H1 (cell line): ENCODE measurements around the gene LIFR. TPM values are rescaled to one million over a fixed set of nuclear protein-coding genes. Genes with fewer than 3 reads are reported as not detected.

Experiments
- CTCF ChIA-PET: fragments of 300-600 bp; sonication (Branson Sonifier 250); formaldehyde crosslinking; loops from one replicate; lab custom pipeline; 2021; ENCODE audit not compliant: partially characterized antibody; lab: Charles Lee
- POLR2A ChIA-PET: fragments of 300-600 bp; sonication (Branson Sonifier 250); formaldehyde crosslinking; loops from one replicate; lab custom pipeline; 2021; ENCODE audit warnings: inconsistent platforms; ENCODE audit not compliant: partially characterized antibody; lab: Charles Lee
- DNase-seq, 2 experiments: peaks; one replicate each; pipeline versions ENCODE4 v3.0.0 to v3.0.0-alpha.2; 2010 to 2022; ENCODE audit warnings: low spot score in 2 of 2, low read depth in 1 of 2, mixed read lengths in 1 of 2
- FAIRE-seq: peaks from 2 replicates; lab custom pipeline; 2011; peaks lifted over from hg19 to GRCh38; lab: Jason Lieb, UNC
- H2AFZ ChIP-seq: 2 replicates; pipeline ENCODE4 v1.8.1; 2012; ENCODE audit warnings: low read length, inconsistent platforms
- H2AK5ac ChIP-seq: 2 replicates; pipeline ENCODE4 v1.6.1; 2013; ENCODE audit warnings: low read depth, low read length
- H2BK120ac ChIP-seq: replicated peaks from 2 replicates; pipeline ENCODE3; 2013; ENCODE audit warnings: low read depth, low read length, inconsistent platforms
- H2BK12ac ChIP-seq: 2 replicates; pipeline ENCODE4 v1.6.1; 2013; ENCODE audit warnings: low read depth, low read length
- H2BK15ac ChIP-seq: 2 replicates; pipeline ENCODE4 v1.6.1; 2013; ENCODE audit warnings: low read length
- H2BK20ac ChIP-seq: 2 replicates; pipeline ENCODE4 v1.6.1; 2013; ENCODE audit warnings: low read length
- H2BK5ac ChIP-seq: 2 replicates; pipeline ENCODE4 v1.6.1; 2013; ENCODE audit warnings: low read depth, low read length
- H3K14ac ChIP-seq: 2 replicates; pipeline ENCODE4 v1.6.1; 2013; ENCODE audit warnings: inconsistent platforms; ENCODE audit not compliant: insufficient read length
- H3K18ac ChIP-seq: 2 replicates; pipeline ENCODE4 v1.6.1; 2013; ENCODE audit warnings: low read length; ENCODE audit errors: extremely low read depth
- H3K23ac ChIP-seq: 2 replicates; pipeline ENCODE4 v1.6.1; 2013; ENCODE audit warnings: inconsistent platforms; ENCODE audit not compliant: insufficient read length
- H3K23me2 ChIP-seq: 2 replicates; pipeline ENCODE4 v1.6.1; 2013; ENCODE audit warnings: low read depth, low read length
- H3K27ac ChIP-seq: 2 replicates; pipeline ENCODE4 v1.6.1; 2011; ENCODE audit warnings: low read depth, low read length, inconsistent platforms
- H3K27me3 ChIP-seq, 4 experiments: replicated peaks in 1 of 4; 1 replicate in 1 of 4; 2 replicates in 3 of 4; pipeline versions ENCODE4 v1.6.1 to v1.8.1; 2011 to 2013; ENCODE audit warnings: low read length in 3 of 4, mild to moderate bottlenecking in 3 of 4, inconsistent platforms in 2 of 4, mixed read lengths in 2 of 4, moderate library complexity in 1 of 4; ENCODE audit not compliant: control insufficient read depth in 3 of 4, insufficient read depth in 3 of 4; ENCODE audit errors: extremely low read depth in 1 of 4
- H3K36me3 ChIP-seq, 4 experiments: 2 replicates each; pipeline versions ENCODE4 v1.6.1 to v1.8.1; 2011 to 2013; ENCODE audit warnings: mild to moderate bottlenecking in 4 of 4, low read length in 3 of 4, moderate library complexity in 2 of 4, control low read depth in 1 of 4, inconsistent platforms in 1 of 4; ENCODE audit not compliant: insufficient read depth in 4 of 4, control insufficient read depth in 2 of 4
- H3K4ac ChIP-seq: replicated peaks from 2 replicates; pipeline ENCODE3; 2013; ENCODE audit warnings: low read length, low read depth, mixed read lengths, inconsistent platforms; ENCODE audit not compliant: insufficient read length
- H3K4me1 ChIP-seq, 4 experiments: replicated peaks in 1 of 4; 1 replicate in 1 of 4; 2 replicates in 3 of 4; pipeline versions ENCODE4 v1.6.1 to v1.8.1; 2011 to 2013; ENCODE audit warnings: low read length in 3 of 4, inconsistent platforms in 2 of 4, mixed read lengths in 1 of 4; ENCODE audit not compliant: insufficient read depth in 4 of 4, control insufficient read depth in 3 of 4
- H3K4me2 ChIP-seq, 2 experiments: 2 replicates each; pipeline versions ENCODE4 v1.6.1 to v1.8.1; 2011 to 2013; ENCODE audit warnings: low read depth in 2 of 2, low read length in 2 of 2, control low read depth in 1 of 2, inconsistent platforms in 1 of 2, mild to moderate bottlenecking in 1 of 2; ENCODE audit not compliant: insufficient read depth in 1 of 2
- H3K4me3 ChIP-seq, 4 experiments: fragments of 200-600, 300-600 bp in 1 of 4; sonication (generic), shearing (Covaris generic), sonication (Bioruptor Twin) in 1 of 4; 2 replicates each; pipeline versions ENCODE4 v1.5.1 to v1.8.1; 2011 to 2016; ENCODE audit warnings: low read length in 4 of 4, low read depth in 3 of 4, control low read depth in 2 of 4, inconsistent platforms in 2 of 4, mild to moderate bottlenecking in 2 of 4, mixed read lengths in 1 of 4, moderate library complexity in 1 of 4; ENCODE audit not compliant: insufficient read depth in 2 of 4; ENCODE audit errors: extremely low read depth in 1 of 4
- H3K56ac ChIP-seq: replicated peaks from 2 replicates; pipeline ENCODE3; 2013; ENCODE audit warnings: low read depth, mild to moderate bottlenecking, mixed read lengths, low read length, inconsistent platforms; ENCODE audit not compliant: insufficient read length
- H3K79me1 ChIP-seq: 2 replicates; pipeline ENCODE4 v1.6.1; 2013; ENCODE audit warnings: low read depth, low read length, control low read depth
- H3K79me2 ChIP-seq, 2 experiments: 2 replicates each; pipeline versions ENCODE4 v1.6.1 to v1.8.1; 2012 to 2013; ENCODE audit warnings: low read length in 2 of 2, mild to moderate bottlenecking in 2 of 2, inconsistent platforms in 1 of 2; ENCODE audit not compliant: insufficient read depth in 2 of 2, control insufficient read depth in 1 of 2
- H3K9ac ChIP-seq, 4 experiments: replicated peaks in 1 of 4; 1 replicate in 1 of 4; 2 replicates in 3 of 4; pipeline versions ENCODE4 v1.6.1 to v1.8.1; 2011 to 2013; ENCODE audit warnings: low read depth in 3 of 4, low read length in 3 of 4, control low read depth in 2 of 4, mild to moderate bottlenecking in 2 of 4, moderate library complexity in 2 of 4, inconsistent platforms in 1 of 4; ENCODE audit errors: extremely low read depth in 1 of 4
- H3K9me3 ChIP-seq, 2 experiments: 2 replicates each; pipeline versions ENCODE4 v1.6.1 to v1.8.1; 2012 to 2013; ENCODE audit warnings: mild to moderate bottlenecking in 2 of 2, moderate library complexity in 2 of 2, control low read depth in 1 of 2, inconsistent platforms in 1 of 2, low read depth in 1 of 2, low read length in 1 of 2, mixed read lengths in 1 of 2; ENCODE audit not compliant: insufficient read depth in 2 of 2
- H4K20me1 ChIP-seq, 2 experiments: replicated peaks in 1 of 2; 2 replicates each; pipeline versions ENCODE3 to v1.8.1; 2011 to 2013; ENCODE audit warnings: inconsistent platforms in 2 of 2, low read length in 2 of 2, mild to moderate bottlenecking in 1 of 2; ENCODE audit not compliant: insufficient read depth in 2 of 2, control insufficient read depth in 1 of 2
- H4K5ac ChIP-seq: 2 replicates; pipeline ENCODE4 v1.6.1; 2013; ENCODE audit warnings: low read length, low read depth, mixed read lengths, inconsistent platforms; ENCODE audit not compliant: insufficient read length
- H4K8ac ChIP-seq: 2 replicates; pipeline ENCODE4 v1.8.0; 2013; ENCODE audit warnings: mild to moderate bottlenecking, moderate library complexity, low read length, inconsistent platforms; ENCODE audit not compliant: insufficient read depth; ENCODE audit errors: extremely low read depth
- H4K91ac ChIP-seq: replicated peaks from 2 replicates; pipeline ENCODE3; 2013; ENCODE audit warnings: low read length, mixed read lengths, inconsistent platforms; ENCODE audit not compliant: insufficient read length
- BACH1 ChIP-seq: IDR thresholded peaks from 2 replicates; pipeline ENCODE4 v1.6.1; 2012; ENCODE audit warnings: low read length, improper control_type of control experiment
- BCL11A ChIP-seq, 2 experiments: IDR thresholded peaks; one replicate each; pipeline ENCODE4 v1.6.1; 2011; ENCODE audit warnings: low read depth in 2 of 2, low read length in 2 of 2, mild to moderate bottlenecking in 2 of 2
- CEBPB ChIP-seq: IDR thresholded peaks from 2 replicates; pipeline ENCODE4 v1.6.1; 2012; ENCODE audit warnings: low read depth, low read length
- CHD2 ChIP-seq: IDR thresholded peaks from 2 replicates; pipeline ENCODE4 v1.6.1; 2012; ENCODE audit warnings: low read length, improper control_type of control experiment
- KDM1A ChIP-seq: fragments of 200-600, 300-600 bp; sonication (generic); IDR thresholded peaks from 2 replicates; pipeline ENCODE4 v1.7.1; 2016; ENCODE audit warnings: mild to moderate bottlenecking, low read length, borderline replicate concordance
- PHF8 ChIP-seq: fragments of 200-600 bp; sonication (generic); conservative IDR thresholded peaks from 2 replicates; pipeline ENCODE4 v1.7.1; 2012; ENCODE audit warnings: low read depth, mild to moderate bottlenecking, inconsistent platforms, low read length, moderate library complexity
- SP2 ChIP-seq: IDR thresholded peaks from 2 replicates; pipeline ENCODE4 v1.6.1; 2012; ENCODE audit warnings: mild to moderate bottlenecking, low read length, inconsistent platforms
- TAF7 ChIP-seq: optimal IDR thresholded peaks from 2 replicates; pipeline ENCODE3; 2011; ENCODE audit warnings: low read depth, mild to moderate bottlenecking, inconsistent platforms, low read length, moderate library complexity, borderline replicate concordance
- TBP ChIP-seq: IDR thresholded peaks from 2 replicates; pipeline ENCODE4 v1.6.1; 2011; ENCODE audit warnings: low read depth, low read length, improper control_type of control experiment
- YY1 ChIP-seq: IDR thresholded peaks from 2 replicates; pipeline ENCODE4 v1.6.1; 2011; ENCODE audit warnings: low read depth, mild to moderate bottlenecking, low read length
- WGBS, 2 experiments: shearing (Covaris generic) in 1 of 2; methylation state at CpG; one replicate each; pipeline versions ENCODE4 v1.1.6 to v1.1.7; 2013 to 2015; ENCODE audit warnings: low lambda C conversion rate in 2 of 2, mixed read lengths in 2 of 2, inconsistent platforms in 1 of 2, low coverage in 1 of 2, missing lambda C conversion rate in 1 of 2; ENCODE audit not compliant: insufficient replicate concordance in 2 of 2, insufficient coverage in 1 of 2, insufficient read length in 1 of 2; ENCODE audit errors: extremely low coverage in 1 of 2, missing lambda C conversion rate in 1 of 2; 5-methylcytosine and 5-hydroxymethylcytosine counted together
- polyA plus RNA-seq, 7 experiments: library from polyadenylated mRNA; depleted of rRNA in 3 of 7; stranded (reverse) in 5 of 7; unstranded in 2 of 7; fragments of >200 nt in 5 of 7; fragments of 200-250 nt in 2 of 7; gene quantifications; 1 replicate in 5 of 7; 2 replicates in 1 of 7; 4 replicates in 1 of 7; pipeline versions ENCODE4 v1.2.1 to v1.2.3, GENCODE V29; 2011 to 2013; ENCODE audit warnings: missing spikeins in 2 of 7, mixed read lengths in 2 of 7
- total RNA-seq: library from RNA; stranded (reverse); fragmentation: NEBNext Ultra II Directional; extraction: Animal tissue kit (Norgen Biotek cat#: 25700); gene quantifications from 2 replicates; pipeline ENCODE4 v1.2.1, GENCODE V29; 2021

LIFR gene
- total and polyA plus RNA-seq, 2 of the 8 experiments (the other 6 are each of a cell fraction or from before 2014, with no cell fraction given) = 2.0 to 18.9 TPM

GRCh38 chr5:38595132-38595745, 38.8 kb upstream of the LIFR start:
- H3K4me3 ChIP-seq = no peak overlapping the region
- no peaks in the 10 kb centered on the region for H3K79me2 ChIP-seq
- H4K8ac ChIP-seq = no peak overlapping the region
- no peak overlapping the region for H3K4ac ChIP-seq
- FAIRE-seq (no peak), DNase-seq (no peak)
- H3K23ac ChIP-seq = no peak overlapping the region
- H3K56ac ChIP-seq = no peak overlapping the region
- H2AFZ ChIP-seq = no peak overlapping the region; the same call in 1 of the 2 replicates
- H3K27ac ChIP-seq = no peak overlapping the region
- no peak overlapping the region for H2BK12ac ChIP-seq
- H4K5ac ChIP-seq = no peak overlapping the region
- no peak for TF ChIP-seq BCL11A (IDR thresholded peaks at IDR 0.05; ENCODE audit: low read depth in 2 of 2, low read length in 2 of 2)
- TF ChIP-seq KDM1A = no peak
- no peak for TF ChIP-seq PHF8
- no peak for TF ChIP-seq TAF7
- no peak for TF ChIP-seq TBP
- TF ChIP-seq YY1 = no peak
- TF ChIP-seq SP2 = no peak
- no peak for TF ChIP-seq CEBPB
- TF ChIP-seq CHD2 = no peak
- no peak for TF ChIP-seq BACH1
- no peak overlapping the region for H3K4me2 ChIP-seq
- no peaks in the 10 kb centered on the region for H4K20me1 ChIP-seq
- ChIA-PET CTCF (interaction anchor here (1.1 to 1.4 kb wide), 2 partner anchors 12 to 75 kb away, joined by 4 read pairs; no protein-coding TSS in a partner anchor), POLR2A (no interaction called here)
- no peaks in the 10 kb centered on the region for H3K9me3 ChIP-seq
- H2AK5ac ChIP-seq = no peak overlapping the region
- no peak overlapping the region for H2BK15ac ChIP-seq
- H4K91ac ChIP-seq = no peak overlapping the region
- H2BK120ac ChIP-seq = no peak overlapping the region
- WGBS, 2 experiments = 76% methylated on average over 5 of the region's 5 CpGs; no CpG with 5 or more reads in 1 of the 2 experiments
- no peaks in the 10 kb centered on the region for H3K36me3 ChIP-seq
- no peaks in the 10 kb centered on the region for H3K27me3 ChIP-seq
- H3K18ac ChIP-seq = no peak overlapping the region
- no peaks in the 10 kb centered on the region; a peak in 1 of 7 replicates for H3K4me1 ChIP-seq
- H2BK20ac ChIP-seq = no peak overlapping the region
- no peaks in the 10 kb centered on the region for H3K79me1 ChIP-seq
- no peaks in the 10 kb centered on the region for H3K23me2 ChIP-seq
- H3K14ac ChIP-seq = no peak overlapping the region
- no peak overlapping the region for H3K9ac ChIP-seq
- no peak overlapping the region for H2BK5ac ChIP-seq
